PC-3 (cell line): ENCODE measurements around the gene RCSD1. TPM values are rescaled to one million over a fixed set of nuclear protein-coding genes. Genes with fewer than 3 reads are reported as not detected.

Source experiments
- ATAC-seq: fragments of 200-7000 bp; cut with Tn5 transposase; 2 replicates; pipeline ENCODE4 v1.9.1; 2020; ENCODE audit warnings: mild to moderate bottlenecking, moderate library complexity
- BruUV-seq: library from RNA; stranded (reverse); fragments of 400-500 nt; replicated peaks from 2 replicates; lab custom pipeline; 2021; lab: Mats Ljungman, UMichigan
- CTCF ChIA-PET: fragments of 300-600 bp; sonication (Branson Sonifier 250); formaldehyde crosslinking; loops from one replicate; lab custom pipeline; 2022; ENCODE audit warnings: antibody characterized with exemption; lab: Charles Lee
- POLR2A ChIA-PET: fragments of 300-600 bp; sonication (Branson Sonifier 250); formaldehyde crosslinking; loops from one replicate; lab custom pipeline; 2022; ENCODE audit warnings: antibody characterized with exemption; ENCODE audit not compliant: unreplicated experiment; lab: Charles Lee
- DNase-seq: peaks from one replicate; pipeline ENCODE4 v3.0.0-alpha.2; 2015
- H2AFZ ChIP-seq: fragments of 300-600 bp; sonication (generic); 2 replicates; pipeline ENCODE4 v1.6.0; 2016; ENCODE audit warnings: antibody characterized with exemption, low read length
- H3F3A ChIP-seq: fragments of 300-600 bp; sonication (generic); one replicate; pipeline ENCODE4 v1.6.0; 2017; ENCODE audit warnings: antibody characterized with exemption, low read length, control low read depth, mild to moderate bottlenecking; ENCODE audit not compliant: unreplicated experiment
- H3K27ac ChIP-seq: fragments of 300-600 bp; sonication (generic); 2 replicates; pipeline ENCODE4 v1.5.1; 2016; ENCODE audit warnings: mild to moderate bottlenecking, low read length
- H3K27me3 ChIP-seq: fragments of 300-600 bp; sonication (generic); 2 replicates; pipeline ENCODE4 v1.6.1; 2016; ENCODE audit warnings: low read length, mixed read lengths
- H3K36me3 ChIP-seq: fragments of 300-600 bp; sonication (generic); 2 replicates; pipeline ENCODE4 v1.6.1; 2016; ENCODE audit warnings: low read depth, mixed run types, low read length, mixed read lengths
- H3K4me1 ChIP-seq: fragments of 300-600 bp; sonication (generic); 2 replicates; pipeline ENCODE4 v1.5.1; 2016; ENCODE audit warnings: low read length; ENCODE audit not compliant: insufficient read depth
- H3K4me2 ChIP-seq: fragments of 300-600 bp; sonication (generic); 2 replicates; pipeline ENCODE4 v1.6.0; 2016; ENCODE audit warnings: low read length
- H3K4me3 ChIP-seq: fragments of 300-600 bp; sonication (generic); 2 replicates; pipeline ENCODE4 v1.5.1; 2016; ENCODE audit warnings: mild to moderate bottlenecking, low read length, mixed read lengths
- H3K79me2 ChIP-seq: fragments of 300-600 bp; sonication (generic); 2 replicates; pipeline ENCODE4 v1.6.1; 2017; ENCODE audit warnings: low read length, mixed read lengths
- H3K9ac ChIP-seq: fragments of 300-600 bp; sonication (generic); 2 replicates; pipeline ENCODE4 v1.6.0; 2016; ENCODE audit warnings: mild to moderate bottlenecking, low read length
- H3K9me2 ChIP-seq: fragments of 300-600 bp; sonication (generic); replicated peaks from 2 replicates; pipeline ENCODE4 v1.6.1; 2016; ENCODE audit warnings: mixed run types, low read length, mixed read lengths
- H3K9me3 ChIP-seq: fragments of 300-600 bp; sonication (generic); 2 replicates; pipeline ENCODE4 v1.6.1; 2016; ENCODE audit warnings: low read length, mixed read lengths
- H4K20me1 ChIP-seq: fragments of 300-600 bp; sonication (generic); 2 replicates; pipeline ENCODE4 v1.6.1; 2016; ENCODE audit warnings: low read length, mixed read lengths
- CTCF ChIP-seq: fragments of 300-600 bp; sonication (generic); conservative IDR thresholded peaks from 2 replicates; pipeline ENCODE4 v1.5.1; 2017; ENCODE audit warnings: antibody characterized with exemption, low read depth, mild to moderate bottlenecking, low read length
- EZH2 ChIP-seq: fragments of 300-600 bp; sonication (generic); IDR thresholded peaks from one replicate; pipeline ENCODE4 v1.6.1; 2017; ENCODE audit warnings: antibody characterized with exemption, mild to moderate bottlenecking, low read length; ENCODE audit not compliant: unreplicated experiment
- EZH2phosphoT487 ChIP-seq: fragments of 300-600 bp; sonication (generic); IDR thresholded peaks from 2 replicates; pipeline ENCODE4 v1.6.1; 2018; ENCODE audit warnings: mild to moderate bottlenecking, antibody characterized with exemption, low read length, borderline replicate concordance
- intact Hi-C: fragments of 100-400 bp; cut with micrococcal nuclease; formaldehyde crosslinking; loops from 2 replicates; pipeline ENCODE4 v1.9.0; 2023
- total RNA-seq: library from RNA; depleted of rRNA; stranded (reverse); fragments of >200 nt; gene quantifications from 2 replicates; pipeline ENCODE4 v1.2.3, GENCODE V29; 2014

The RCSD1 gene
- total RNA-seq, 1 experiment from 2014 or later = not detected

- no peak for TF ChIP-seq EZH2
- no peak for TF ChIP-seq CTCF
- TF ChIP-seq EZH2phosphoT487 = no peak
- POLR2A ChIA-PET = no interaction called here
- ATAC-seq (no peak), DNase-seq (no peak)
- H3K27ac ChIP-seq = no peak overlapping the region
- no peak overlapping the region for H3K9ac ChIP-seq
- H3K9me3 ChIP-seq = no peaks in the 10 kb centered on the region
- no peaks in the 10 kb centered on the region for H3K4me1 ChIP-seq
- no peak overlapping the region for H3K4me3 ChIP-seq
- H3F3A ChIP-seq = no peaks in the 10 kb centered on the region
- H3K9me2 ChIP-seq = no peaks in the 10 kb centered on the region
- peaks cover 87% of the 10 kb centered on the region for H3K79me2 ChIP-seq
- CTCF ChIA-PET = no interaction called here
- H2AFZ ChIP-seq = no peak overlapping the region
- intact Hi-C loops = no loop called here
- no peaks in the 10 kb centered on the region for H3K27me3 ChIP-seq
- no TSS peak for BruUV-seq
- H3K36me3 ChIP-seq = peaks cover 15% of the 10 kb centered on the region; the same call in 1 of the 2 replicates
- H3K4me2 ChIP-seq = no peak overlapping the region
- H4K20me1 ChIP-seq = no peaks in the 10 kb centered on the region
These were observed 104.2 kb downstream of the RCSD1 start for GRCh38 chr1:167734227-167734626.

GRCh38 chr1:167734841-167735240, 104.8 kb downstream of the RCSD1 start:
- peaks cover 15% of the 10 kb centered on the region; the same call in 1 of the 2 replicates for H3K36me3 ChIP-seq
- no peaks in the 10 kb centered on the region for H3K4me1 ChIP-seq
- H4K20me1 ChIP-seq = no peaks in the 10 kb centered on the region
- H3K79me2 ChIP-seq = peaks cover 87% of the 10 kb centered on the region
- no peak overlapping the region for H2AFZ ChIP-seq
- intact Hi-C loops = no loop called here
- H3K27me3 ChIP-seq = no peaks in the 10 kb centered on the region
- no peak overlapping the region for H3K4me3 ChIP-seq
- ATAC-seq (no peak), DNase-seq (no peak)
- no peaks in the 10 kb centered on the region for H3K9me3 ChIP-seq
- no peak overlapping the region for H3K4me2 ChIP-seq
- H3K27ac ChIP-seq = no peak overlapping the region
- CTCF ChIA-PET = no interaction called here
- POLR2A ChIA-PET = no interaction called here
- H3K9ac ChIP-seq = no peak overlapping the region
- H3F3A ChIP-seq = no peaks in the 10 kb centered on the region
- no TSS peak for BruUV-seq
- TF ChIP-seq CTCF = no peak
- TF ChIP-seq EZH2phosphoT487 = no peak
- TF ChIP-seq EZH2 = no peak
- no peaks in the 10 kb centered on the region for H3K9me2 ChIP-seq

- Histone ChIP-seq H3K9me2 (no peaks in the 10 kb centered on the region), H2AFZ (no peak overlapping the region), H3K27ac (no peak overlapping the region), H3K9ac (no peak overlapping the region), H4K20me1 (no peaks in the 10 kb centered on the region), H3K27me3 (no peaks in the 10 kb centered on the region), H3K79me2 (peaks cover 89% of the 10 kb centered on the region), H3K36me3 (0 out of 2 replicates have a peak, but pooled peaks cover 6% of the 10 kb centered on the region), H3K9me3 (no peaks in the 10 kb centered on the region), H3K4me1 (peaks cover 7% of the 10 kb centered on the region), H3K4me3 (no peak overlapping the region), H3F3A (no peaks in the 10 kb centered on the region), H3K4me2 (no peak overlapping the region)
- BruUV-seq = no TSS peak
- CTCF ChIA-PET = no interaction called here
- DNase-seq (no peak), ATAC-seq (no peak)
- POLR2A ChIA-PET = no interaction called here
- TF ChIP-seq EZH2 = no peak
- TF ChIP-seq EZH2phosphoT487 = no peak
- no peak for TF ChIP-seq CTCF
- intact Hi-C loops = no loop called here
These were observed 107.1 kb downstream of the RCSD1 start for GRCh38 chr1:167737169-167737568.
